Fibroblast of lung (primary cell): Measurements from ENCODE around the gene CCL19.

Source experiments
- CTCF ChIP-seq, 2 donors: IDR thresholded peaks in 1 of 2; conservative IDR thresholded peaks in 1 of 2; 1 replicate in 1 of 2; 2 replicates in 1 of 2; pipeline ENCODE4 v1.5.1; 2011 to 2012; ENCODE audit warnings: low read length in 2 of 2, control low read depth in 1 of 2, inconsistent platforms in 1 of 2, low read depth in 1 of 2, mild to moderate bottlenecking in 1 of 2
- EZH2 ChIP-seq: IDR thresholded peaks from 2 replicates; pipeline ENCODE4 v1.5.1; 2012; ENCODE audit warnings: low read length, control low read depth, mild to moderate bottlenecking; ENCODE audit errors: missing control alignments

GRCh38 chr9:34647084-34647403 lies 44.0 kb downstream of the CCL19 start:
- TF ChIP-seq CTCF (conservative IDR thresholded peaks at IDR 0.05 in 1 of 2, IDR thresholded peaks at IDR 0.05 in 1 of 2; ENCODE audit: low read depth in 1 of 2, low read length in 2 of 2) (no peak), EZH2 (no peak)
